Umbilical cord (tissue), 2 donors: ENCODE results near the gene VPS37C. TPM values are rescaled to one million over a fixed set of nuclear protein-coding genes. Genes with fewer than 3 reads are reported as not detected.

ENCODE experiments used
- DNase-seq: peaks from one replicate; pipeline ENCODE4 v3.0.0-alpha.2; 2015; ENCODE audit warnings: low spot score
- total RNA-seq: library from RNA; depleted of rRNA; stranded (reverse); fragments of >200 nt; gene quantifications from one replicate; pipeline ENCODE4 v1.2.3, GENCODE V29; 2014; ENCODE audit warnings: low replicate concordance; ENCODE audit not compliant: insufficient read depth

VPS37C gene
- total RNA-seq, 1 donor from 2014 or later: 11.1 TPM

GRCh38 chr11:61154528-61154927 lies 6.7 kb downstream of the VPS37C start:
- no peak for DNase-seq

GRCh38 chr11:61153593-61154095 lies 7.6 kb downstream of the VPS37C start:
- no peak for DNase-seq

DNA sequence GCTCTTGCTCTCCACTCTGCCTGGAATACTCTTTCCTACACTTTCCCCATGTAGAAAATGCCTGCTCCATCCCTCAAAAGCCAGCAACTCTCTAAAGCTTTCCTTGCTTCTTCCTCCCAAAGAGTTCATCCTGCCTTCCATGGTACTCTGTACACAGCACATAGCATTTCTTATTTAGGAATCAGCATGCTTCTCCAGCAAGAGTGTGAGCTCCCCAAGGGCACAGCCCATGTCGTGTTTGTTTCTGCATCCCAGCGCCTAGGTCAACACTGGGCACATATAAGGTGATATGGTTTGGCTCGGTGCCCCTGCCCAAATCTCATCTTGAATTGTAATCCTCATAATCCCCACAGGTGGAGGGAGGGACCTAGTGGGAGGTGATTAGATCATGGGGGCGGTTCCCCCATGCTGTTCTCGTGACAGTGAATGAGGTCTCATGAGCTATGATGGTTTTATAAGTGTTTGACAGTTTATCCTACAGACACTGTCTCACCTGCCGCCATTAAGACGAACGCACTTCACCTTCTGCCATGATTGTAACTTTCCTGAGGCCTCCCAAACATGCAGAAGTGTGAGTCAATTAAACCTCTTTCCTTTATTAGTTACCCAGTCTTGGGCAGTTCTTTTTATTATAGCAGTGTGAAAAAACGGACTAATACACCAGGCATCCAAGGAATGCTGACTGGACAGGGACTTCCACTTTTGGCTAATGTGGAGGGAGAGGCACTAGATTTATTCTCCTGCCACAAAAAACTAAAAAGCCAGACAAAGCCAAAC lies 8.2 kb downstream of the VPS37C start:
- DNase-seq: peak; percentile 65

- DNase-seq: no peak
These were observed 9.5 kb downstream of the VPS37C start for GRCh38 chr11:61151545-61152252.

DNA sequence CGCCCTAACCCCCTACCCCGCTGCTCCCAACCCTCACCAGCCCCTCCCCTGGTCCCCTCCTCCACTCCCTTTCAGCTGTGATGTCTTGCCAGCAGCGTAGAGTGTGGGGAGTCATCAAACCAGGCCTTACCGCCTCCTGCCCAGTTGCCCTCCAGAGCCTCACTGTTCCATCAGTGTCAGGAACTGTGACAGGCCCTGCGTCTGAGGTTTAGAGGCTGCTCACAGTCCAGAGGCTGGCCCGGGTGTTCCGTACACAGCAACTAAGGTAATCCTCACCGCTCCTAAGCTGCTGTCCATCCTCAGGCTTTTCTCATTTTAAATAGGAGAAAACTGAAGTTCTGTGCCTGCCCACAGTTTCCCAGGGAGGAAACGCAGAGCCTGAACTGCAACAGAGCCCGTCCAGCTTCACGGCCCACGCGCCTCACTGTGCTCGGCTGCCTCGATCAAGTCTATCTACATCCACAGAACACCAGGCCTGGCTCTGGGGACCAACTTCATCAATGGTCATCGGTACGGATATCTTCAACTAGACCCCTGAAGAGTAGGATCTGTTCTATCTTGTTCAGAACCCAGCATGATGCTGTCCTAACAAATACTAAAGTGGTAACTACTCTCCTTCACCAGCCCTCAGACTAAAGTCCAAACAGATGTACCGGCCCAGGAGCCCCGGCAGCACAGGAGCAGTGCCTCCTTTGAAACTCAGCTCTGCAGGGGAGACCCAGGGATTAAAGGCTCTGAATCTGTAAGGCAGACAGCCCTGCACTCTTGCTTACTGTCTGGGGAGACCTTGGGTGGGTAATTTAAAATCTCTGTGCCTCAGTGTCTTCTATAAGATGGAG lies 10.3 kb downstream of the VPS37C start:
- DNase-seq: no peak

DNA sequence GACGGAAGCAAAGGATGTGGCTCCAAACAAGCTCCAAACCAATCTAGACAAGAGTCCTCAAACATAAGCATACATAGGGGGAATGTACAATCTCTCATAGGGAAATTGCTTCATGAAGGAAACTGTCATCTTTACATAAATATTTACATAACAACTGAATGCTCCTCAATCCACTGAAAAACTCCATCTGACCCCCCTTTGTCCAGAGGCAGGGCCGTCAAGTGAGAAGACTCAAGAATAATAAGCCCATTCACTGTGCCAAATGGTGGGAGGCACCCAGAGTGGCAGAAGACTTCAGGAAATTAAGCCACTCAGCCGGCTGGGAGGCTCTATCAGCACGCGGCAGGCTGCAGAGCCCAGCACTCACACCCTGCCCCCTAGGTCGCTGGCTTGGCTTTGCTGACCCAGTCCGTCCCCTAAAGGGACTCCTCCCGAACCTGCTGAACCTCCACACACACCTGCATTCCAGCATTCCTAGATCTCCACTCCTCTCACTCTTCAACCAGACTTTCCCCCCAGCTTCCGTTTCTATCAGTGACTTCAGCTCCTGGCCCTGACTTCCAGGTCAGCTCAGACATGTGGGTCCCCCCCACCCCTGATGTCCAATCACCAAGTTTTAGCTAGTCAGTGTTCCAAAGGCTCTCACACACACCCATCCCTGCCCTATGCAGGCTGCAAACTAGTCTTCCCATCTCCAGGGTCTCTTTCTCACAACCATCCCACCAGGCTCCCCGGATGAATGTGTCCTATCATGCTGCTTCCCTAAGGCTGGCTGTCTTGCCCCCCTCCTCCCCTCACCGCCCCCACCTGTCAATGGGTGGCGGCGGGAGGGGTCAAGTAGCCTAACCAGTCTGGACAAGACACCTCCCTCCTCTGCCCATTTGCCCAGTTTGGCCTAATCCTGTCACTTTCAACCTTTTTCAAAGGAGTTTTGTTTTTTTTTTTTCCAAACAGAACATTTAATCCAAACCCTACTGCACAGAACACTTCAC lies 11.3 kb downstream of the VPS37C start:
- DNase-seq: no peak

- no peak for DNase-seq
These were observed 13.2 kb downstream of the VPS37C start for GRCh38 chr11:61147791-61148620.

GRCh38 chr11:61147271-61147670 lies 14.0 kb downstream of the VPS37C start:
- no peak for DNase-seq

DNA sequence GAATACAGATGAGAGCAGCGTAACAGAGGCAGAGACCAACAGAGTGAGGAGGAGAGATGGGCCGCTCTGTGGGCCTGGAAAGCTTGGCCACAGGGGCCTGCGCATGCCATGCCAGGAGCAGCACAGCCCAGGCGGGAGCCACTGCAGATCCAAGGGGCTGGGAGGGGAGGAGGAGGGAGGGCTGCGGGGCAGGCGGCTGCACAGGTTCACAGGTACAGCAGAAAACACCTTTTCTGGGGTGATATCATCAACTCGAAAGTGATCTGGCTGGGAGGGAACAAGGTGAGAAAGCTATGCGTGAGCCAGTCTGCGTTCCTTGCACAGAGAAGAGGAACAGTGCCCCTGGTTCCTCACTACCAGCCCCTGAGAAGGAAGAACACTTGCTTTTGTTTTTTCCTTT lies 14.8 kb downstream of the VPS37C start:
- no peak for DNase-seq

DNA sequence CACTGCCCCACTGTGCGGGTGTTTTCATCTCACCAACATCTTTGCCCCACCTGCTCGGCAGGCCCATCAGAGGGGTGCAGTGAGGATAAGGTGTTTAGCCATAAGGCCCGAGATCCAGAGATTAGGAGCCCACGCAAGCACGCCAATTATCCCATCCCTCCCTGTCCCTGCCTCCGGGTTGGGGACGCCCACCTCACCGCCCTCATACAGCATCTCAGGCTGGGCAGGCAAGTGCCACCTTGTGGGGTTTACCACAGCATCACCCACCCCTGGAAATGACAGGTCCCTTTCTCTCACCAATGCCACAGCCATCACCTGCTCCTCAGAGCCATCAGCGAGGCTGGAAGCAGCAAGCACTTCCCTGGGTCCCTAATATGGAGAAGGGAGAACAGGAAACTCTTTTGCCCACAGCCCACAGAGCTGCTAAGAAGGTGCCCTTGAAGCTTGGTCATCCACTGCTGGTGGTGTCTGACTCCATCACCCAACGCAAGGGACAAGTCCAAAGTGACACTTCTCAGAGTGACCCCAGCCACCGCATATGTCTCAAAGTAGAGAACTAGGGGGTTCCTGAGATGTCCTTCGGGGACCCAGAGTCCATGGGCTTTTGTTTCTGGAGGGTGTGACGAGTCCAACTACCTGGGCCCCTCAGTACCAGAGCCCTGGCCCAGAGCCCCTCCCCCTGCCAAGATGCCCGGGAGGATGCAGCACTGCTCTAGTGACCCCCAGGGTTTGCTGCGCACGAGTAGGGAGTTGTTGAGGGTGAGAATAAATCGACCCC lies 15.8 kb downstream of the VPS37C start:
- DNase-seq: no peak

DNA sequence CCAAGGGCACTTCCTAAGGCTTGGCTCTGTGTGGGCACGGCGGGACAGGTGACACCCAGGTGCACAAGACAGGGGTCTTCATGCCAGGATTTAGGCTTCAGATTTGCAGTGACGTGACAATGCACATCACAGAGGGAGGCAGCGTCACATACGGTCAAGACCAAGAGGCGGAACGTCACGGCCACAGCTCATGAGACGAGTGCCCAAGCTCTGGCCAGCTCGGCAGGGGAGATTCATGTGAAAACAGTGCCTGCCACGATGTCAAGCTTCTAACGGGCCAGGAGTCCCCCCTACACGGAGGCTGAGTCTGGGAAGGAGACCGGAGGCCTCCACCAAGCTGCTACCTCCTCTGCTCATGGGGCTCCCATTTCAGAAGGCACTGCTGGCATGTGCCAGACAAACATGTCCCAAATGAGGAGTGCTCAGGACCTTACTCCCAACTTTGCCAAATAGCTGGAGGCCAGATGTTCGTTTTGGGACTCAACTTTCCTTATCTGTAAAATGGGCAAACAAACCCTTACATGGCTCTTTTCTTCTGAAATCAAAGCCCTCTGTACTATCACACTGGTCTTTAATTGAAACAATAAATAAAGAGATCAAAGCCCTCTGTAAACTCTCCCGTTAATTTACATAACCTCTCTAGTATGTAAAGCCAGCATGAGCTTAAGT lies 16.6 kb downstream of the VPS37C start:
- DNase-seq: no peak

DNA sequence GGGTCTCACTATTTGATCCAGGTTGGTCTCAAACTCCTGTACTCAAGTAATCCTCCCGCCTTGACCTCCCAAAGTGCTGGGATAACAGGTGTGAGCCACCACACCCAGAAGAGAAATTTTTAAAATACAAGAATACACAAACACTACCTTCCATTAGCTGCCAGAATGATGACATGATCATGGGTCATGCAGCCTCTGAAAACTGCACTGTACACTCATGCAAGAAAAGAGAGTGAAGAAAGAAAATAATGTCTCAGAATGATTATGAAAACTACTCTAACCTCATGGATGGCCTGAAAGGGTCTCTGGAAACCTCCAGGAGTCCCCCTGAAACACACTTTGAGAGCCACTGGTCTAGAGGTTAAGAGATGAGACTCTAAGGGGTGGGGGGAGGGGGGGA lies 18.8 kb downstream of the VPS37C start:
- DNase-seq: no peak

- peak; percentile 50 for DNase-seq
These were observed 19.6 kb downstream of the VPS37C start for GRCh38 chr11:61141601-61142028.

- no peak for DNase-seq
These were observed 20.8 kb downstream of the VPS37C start for GRCh38 chr11:61140416-61140815.

GRCh38 chr11:61139387-61139786 lies 21.8 kb downstream of the VPS37C start:
- DNase-seq: no peak

- DNase-seq: peak; percentile 38
These were observed 22.3 kb downstream of the VPS37C start for GRCh38 chr11:61138935-61139334.

- no peak for DNase-seq
These were observed 26.4 kb downstream of the VPS37C start for GRCh38 chr11:61134801-61135257.

DNA sequence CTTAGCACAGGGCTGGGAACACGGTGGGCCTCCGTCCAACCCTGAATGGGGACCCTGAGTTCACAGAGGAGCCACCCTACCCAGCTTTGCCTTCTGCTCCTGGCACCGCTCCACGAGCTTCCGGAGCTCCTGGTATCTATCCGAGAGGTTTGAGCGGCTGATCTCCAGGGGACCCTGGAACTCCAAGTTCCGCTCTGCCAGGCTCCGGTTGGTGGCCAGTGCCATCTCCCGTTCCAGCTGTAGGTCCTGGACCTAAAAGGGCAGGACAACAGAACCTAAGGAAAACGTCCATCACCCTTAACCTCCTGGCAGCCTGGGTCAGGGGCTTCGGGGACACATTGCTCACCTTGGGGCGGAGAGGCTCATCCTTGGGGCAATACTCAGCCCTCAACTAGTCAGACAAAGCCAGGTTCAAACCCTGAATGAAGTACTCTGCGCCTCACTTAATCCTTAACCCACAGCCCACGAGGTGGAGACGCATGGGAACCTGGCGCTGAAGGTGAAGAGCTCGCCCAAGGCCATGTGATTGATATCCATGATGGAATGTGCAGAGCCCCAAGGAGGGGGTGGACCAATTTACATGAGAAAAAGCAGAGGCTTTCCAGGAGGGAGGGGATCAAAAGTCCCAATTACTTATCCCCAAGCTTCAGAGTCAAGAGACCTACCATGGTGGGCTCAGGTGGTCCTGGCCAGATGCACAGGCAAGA lies 27.1 kb downstream of the VPS37C start:
- DNase-seq: no peak
